Measurements from ENCODE around the gene SHISA6.
"Not testable (repeated sequence)": the region's sequence is repeated elsewhere in the genome, so short reads cannot be mapped to it uniquely, and the experiment has no call there.

SHISA6 gene

GRCh38 chr17:11301874-11302273, 60.9 kb downstream of the SHISA6 start:
- not testable (repeated sequence) for FAIRE-seq; DNase-seq (ENCODE audit: insufficient read length, low spot score)

- FAIRE-seq: no peak
Observed at GRCh38 chr17:11302401-11303186, 61.6 kb downstream of the SHISA6 start.

GRCh38 chr17:11303773-11304394, 62.9 kb downstream of the SHISA6 start:
- FAIRE-seq (no peak), DNase-seq (ENCODE audit: insufficient read length, low spot score) (no peak)

More at GRCh38 chr17:11302401-11303186, 61.6 kb downstream of the SHISA6 start:
- DNase-seq (ENCODE audit: insufficient read length, low spot score): no peak

DNA sequence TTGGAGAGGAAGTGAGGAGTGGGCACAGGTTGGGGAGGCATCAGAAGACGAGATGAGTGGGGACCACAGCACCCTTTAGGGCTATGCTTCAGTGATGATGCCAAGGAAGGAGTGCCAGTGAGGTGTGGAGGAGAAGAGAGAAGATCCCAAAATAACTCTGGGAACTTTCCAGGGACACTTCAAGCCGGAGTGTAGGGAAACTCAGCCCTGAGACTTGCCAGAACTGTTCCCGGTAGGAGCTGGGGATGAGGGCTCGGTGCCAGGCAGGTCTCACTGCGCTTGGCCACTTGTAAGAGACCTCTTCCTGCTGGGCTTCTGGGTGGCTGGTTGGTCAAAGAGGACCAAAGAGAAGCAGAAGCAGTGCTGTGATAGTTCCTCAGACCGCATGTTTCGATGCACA, 63.6 kb downstream of the SHISA6 start:
- FAIRE-seq: no peak
- DNase-seq (ENCODE audit: insufficient read length, low spot score): no peak

GRCh38 chr17:11305524-11305923, 64.5 kb downstream of the SHISA6 start:
- DNase-seq (ENCODE audit: insufficient read length, low spot score): no peak
- no peak for FAIRE-seq

GRCh38 chr17:11308531-11308930, 67.5 kb downstream of the SHISA6 start:
- no peak for FAIRE-seq
- no peak for DNase-seq (ENCODE audit: insufficient read length, low spot score)

- DNase-seq (ENCODE audit: insufficient read length, low spot score): no peak
- no peak for FAIRE-seq
Observed at GRCh38 chr17:11309033-11309432, 68.0 kb downstream of the SHISA6 start.

- DNase-seq (ENCODE audit: insufficient read length, low spot score) (no peak), FAIRE-seq (no peak)
Observed at GRCh38 chr17:11309850-11310249, 68.8 kb downstream of the SHISA6 start.

DNA sequence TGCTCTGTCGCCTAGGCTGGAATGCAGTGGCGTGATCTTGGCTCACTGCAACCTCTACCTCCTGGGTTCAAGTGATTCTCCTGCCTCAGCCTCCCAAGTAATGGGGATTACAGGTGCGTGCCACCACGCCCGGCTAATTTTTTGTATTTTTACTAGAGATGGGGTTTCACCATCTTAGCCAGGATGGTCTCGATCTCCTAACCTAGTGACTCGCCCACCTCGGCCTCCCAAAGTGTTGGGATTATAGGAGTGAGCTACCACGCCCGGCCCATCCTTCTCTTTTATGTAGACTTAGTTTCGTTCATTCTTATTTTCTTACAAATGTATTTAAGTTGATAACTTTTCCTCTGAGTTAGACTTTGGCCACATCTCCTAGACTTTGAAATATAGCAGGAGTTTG, 75.4 kb downstream of the SHISA6 start:
- not testable (repeated sequence) for DNase-seq (ENCODE audit: insufficient read length, low spot score); FAIRE-seq

DNA sequence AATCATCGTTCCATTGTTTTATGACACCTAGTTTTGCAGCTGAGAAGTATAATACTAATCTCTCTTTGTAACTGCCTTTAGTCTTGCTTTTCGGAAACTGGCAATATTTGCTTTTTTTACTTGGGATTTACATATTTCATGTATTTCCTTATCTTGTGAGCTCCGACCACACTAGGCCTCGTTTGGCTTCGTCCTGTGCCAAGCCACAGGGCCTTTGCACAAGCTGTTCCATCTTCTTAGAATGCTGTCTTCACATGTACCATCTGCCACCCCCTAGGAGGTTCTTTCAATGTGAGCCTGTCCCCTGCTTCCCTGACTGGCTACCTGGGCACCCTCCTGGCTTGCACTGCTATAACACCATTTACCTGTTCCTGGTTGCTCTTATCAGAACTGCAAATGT, 77.2 kb downstream of the SHISA6 start:
- FAIRE-seq (no peak), DNase-seq (ENCODE audit: insufficient read length, low spot score) (no peak)

GRCh38 chr17:11319894-11320293, 78.9 kb downstream of the SHISA6 start:
- no peak for FAIRE-seq
- DNase-seq (ENCODE audit: insufficient read length, low spot score): no peak

DNA sequence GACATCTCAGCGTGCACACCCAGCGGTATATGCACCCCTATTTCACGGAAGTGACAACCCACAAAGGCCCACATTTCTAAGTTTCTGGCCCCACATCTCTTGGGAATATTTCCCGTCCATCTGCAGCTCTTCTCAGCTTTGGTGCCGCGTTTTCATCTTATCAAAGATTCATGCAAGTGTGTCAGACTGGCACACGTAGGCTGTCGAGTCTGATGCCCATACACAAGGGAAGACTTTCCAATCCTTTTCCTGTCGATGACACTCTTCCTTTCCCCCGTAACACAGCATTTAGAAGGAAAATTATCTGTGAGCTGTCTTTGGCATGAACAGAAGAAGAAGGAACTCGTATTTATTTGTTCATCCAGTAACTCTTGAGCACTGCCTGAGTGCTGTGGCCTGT, 83.0 kb downstream of the SHISA6 start:
- DNase-seq (ENCODE audit: insufficient read length, low spot score) (no peak), FAIRE-seq (no peak)

DNA sequence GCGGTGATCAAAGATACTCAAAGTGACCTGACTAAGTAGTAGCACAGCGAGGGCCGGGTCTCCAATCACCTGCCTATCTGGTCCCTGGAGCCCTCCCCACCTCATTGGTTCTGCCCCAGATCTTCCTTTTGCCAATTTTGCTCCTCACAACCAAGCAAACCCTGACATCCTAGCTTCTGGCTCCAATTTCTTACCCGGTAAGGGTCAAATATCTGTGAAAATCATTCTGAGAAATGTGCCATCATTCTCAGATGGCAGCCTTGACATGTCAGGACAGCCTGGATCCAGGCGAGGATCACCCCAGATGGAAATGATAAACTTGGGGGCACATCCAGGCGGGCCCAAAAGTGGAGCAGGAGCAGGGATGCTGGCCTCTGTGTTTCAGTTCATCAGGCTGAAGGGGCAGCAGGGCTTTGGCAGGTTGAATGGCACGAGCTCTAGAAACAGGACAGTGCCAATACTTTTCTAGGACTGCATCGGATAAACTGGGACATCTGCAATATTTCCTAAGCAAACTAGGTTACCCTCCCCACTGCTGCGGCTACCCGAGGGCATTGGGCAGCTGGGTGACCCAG, 83.9 kb downstream of the SHISA6 start:
- no peak for DNase-seq (ENCODE audit: insufficient read length, low spot score)
- FAIRE-seq: no peak

DNA sequence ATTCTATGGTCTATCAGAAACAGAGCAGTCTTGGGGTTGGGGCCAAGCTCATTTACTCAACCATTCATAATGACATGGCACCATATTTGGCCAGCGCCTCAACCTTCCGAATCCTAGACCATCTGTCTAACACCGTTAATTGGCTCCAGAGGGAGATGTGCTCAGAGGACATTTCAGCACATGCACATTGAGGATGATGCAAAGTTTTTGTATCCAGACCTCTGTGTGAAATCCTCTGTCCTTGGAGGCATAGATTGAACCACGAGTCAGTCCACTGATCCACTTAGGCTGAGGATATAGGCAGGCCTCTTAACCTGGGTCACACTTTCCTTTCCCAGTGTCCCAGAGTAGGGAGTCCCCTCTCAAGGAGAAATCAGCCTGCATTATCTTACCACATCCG, 85.5 kb downstream of the SHISA6 start:
- DNase-seq (ENCODE audit: insufficient read length, low spot score) (no peak), FAIRE-seq (no peak)

DNA sequence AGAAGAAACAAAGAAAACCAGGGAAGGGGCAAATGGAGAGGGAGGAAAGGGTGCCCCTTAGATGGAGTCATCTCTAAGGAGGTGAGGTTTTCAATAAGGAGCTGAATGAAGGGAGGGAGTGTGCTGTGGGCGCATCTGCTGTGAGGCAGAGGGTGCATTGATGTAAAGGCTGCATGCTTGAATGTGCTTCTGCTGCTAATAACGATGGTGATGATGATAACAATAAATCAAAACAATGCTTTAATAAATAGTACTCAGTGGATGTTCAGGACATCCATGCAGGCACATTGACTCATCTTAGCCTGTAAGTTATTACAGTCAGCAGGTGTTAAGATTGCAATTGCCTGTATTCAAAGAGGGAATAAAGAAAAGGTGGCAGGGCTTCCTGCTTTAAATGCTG, 87.8 kb downstream of the SHISA6 start:
- FAIRE-seq (no peak), DNase-seq (ENCODE audit: insufficient read length, low spot score) (no peak)

DNA sequence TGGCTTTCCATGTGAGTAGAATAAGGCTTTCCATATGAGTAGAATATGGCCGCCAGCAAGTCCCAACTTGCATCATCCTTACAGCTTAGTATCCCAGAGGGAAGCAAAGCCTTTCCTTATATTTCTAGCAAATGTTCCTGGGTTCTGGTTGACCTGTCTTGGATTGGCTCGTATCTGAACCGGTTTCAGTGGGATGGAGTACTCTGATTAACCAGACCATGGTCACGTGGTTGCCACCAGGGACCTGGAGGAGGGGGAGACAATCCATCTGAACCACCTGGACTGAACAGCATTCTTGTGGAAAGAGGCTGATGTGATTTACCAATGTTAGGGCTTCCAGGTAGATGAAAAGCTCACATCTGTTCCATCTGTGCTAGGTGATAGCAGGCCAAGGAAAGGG, 89.0 kb downstream of the SHISA6 start:
- no peak for DNase-seq (ENCODE audit: insufficient read length, low spot score)
- FAIRE-seq: no peak

GRCh38 chr17:11330826-11331225, 89.8 kb downstream of the SHISA6 start:
- DNase-seq (ENCODE audit: insufficient read length, low spot score) (no peak), FAIRE-seq (no peak)

GRCh38 chr17:11331547-11332513, 90.8 kb downstream of the SHISA6 start:
- FAIRE-seq: no peak
- no peak for DNase-seq (ENCODE audit: insufficient read length, low spot score)

GRCh38 chr17:11332706-11333105, 91.7 kb downstream of the SHISA6 start:
- no peak for FAIRE-seq

GRCh38 chr17:11334493-11334892, 93.5 kb downstream of the SHISA6 start:
- DNase-seq (ENCODE audit: insufficient read length, low spot score): no peak
- FAIRE-seq: no peak

More at GRCh38 chr17:11332706-11333105, 91.7 kb downstream of the SHISA6 start:
- no peak for DNase-seq (ENCODE audit: insufficient read length, low spot score)

DNA sequence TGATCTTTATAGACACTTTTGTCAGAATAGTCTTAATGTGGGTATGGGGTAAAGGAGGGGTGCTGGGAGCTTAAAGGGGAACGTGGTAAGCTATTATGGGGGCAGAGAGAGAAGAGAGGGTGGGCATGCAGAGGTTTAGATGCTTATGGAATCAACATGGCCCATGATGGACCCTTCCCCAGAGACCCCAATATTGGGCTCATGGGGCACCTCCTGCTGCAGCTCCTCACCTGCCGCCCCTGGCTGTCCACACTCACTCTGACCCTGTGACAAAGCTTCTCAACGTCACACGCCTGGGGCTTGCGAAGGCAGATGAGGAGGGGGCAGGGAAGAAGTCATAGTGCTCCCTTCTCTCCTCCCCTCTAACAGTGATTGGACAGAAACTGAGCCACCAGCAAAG, 95.3 kb downstream of the SHISA6 start:
- FAIRE-seq (no peak), DNase-seq (ENCODE audit: insufficient read length, low spot score) (no peak)
